Measurements from ENCODE around the gene MDM2. TPM values are rescaled to one million over a fixed set of nuclear protein-coding genes. Genes with fewer than 3 reads are reported as not detected.

MDM2 gene
- total and polyA plus RNA-seq, 4 donors: 24.9 to 155 (median 108) TPM

DNA sequence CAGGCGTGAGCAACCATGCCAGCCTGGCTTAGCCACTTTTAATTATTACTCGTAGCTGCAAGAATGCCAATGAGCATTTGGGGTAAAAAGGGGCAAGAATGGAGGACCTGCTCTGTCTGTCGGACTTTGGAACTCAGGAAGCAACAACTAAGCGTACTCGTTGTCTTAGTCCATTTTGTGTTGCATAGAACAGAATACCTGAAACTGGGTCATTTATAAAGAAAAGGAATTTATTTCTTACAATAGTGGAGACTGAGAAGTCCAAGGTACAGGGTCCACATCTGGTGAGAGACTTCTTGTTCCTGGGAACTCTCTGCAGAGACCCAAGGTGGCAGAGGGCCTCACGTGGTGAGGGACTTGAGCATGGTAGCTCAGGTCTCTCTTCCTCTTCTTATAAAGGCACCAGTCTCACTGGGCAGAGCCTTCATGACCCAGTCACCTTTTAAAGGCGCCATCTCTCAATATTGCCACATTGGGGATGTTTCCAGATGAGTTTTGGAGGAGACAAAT, 32.8 kb upstream of the MDM2 start:
- ATAC-seq (ENCODE audit: insufficient read depth, low FRiP score): no peak
- H3K9me3 ChIP-seq (ENCODE audit: control insufficient read depth in 4 of 4, insufficient read depth in 3 of 4, low read length in 3 of 4): no peaks in the 10 kb centered on the region
- peaks cover 0 to 2% (median 0%) of the 10 kb centered on the region in 5 donors for H3K4me1 ChIP-seq (ENCODE audit: control insufficient read depth in 5 of 5, insufficient read depth in 5 of 5, low read length in 5 of 5)
- H3K9ac ChIP-seq (ENCODE audit: insufficient read depth in 1 of 2, low read length in 2 of 2): no peak overlapping the region
- WGBS, 2 donors: 91 to 95% methylated on average over 7 of the region's 7 CpGs
- TF ChIP-seq, protein P1, sequence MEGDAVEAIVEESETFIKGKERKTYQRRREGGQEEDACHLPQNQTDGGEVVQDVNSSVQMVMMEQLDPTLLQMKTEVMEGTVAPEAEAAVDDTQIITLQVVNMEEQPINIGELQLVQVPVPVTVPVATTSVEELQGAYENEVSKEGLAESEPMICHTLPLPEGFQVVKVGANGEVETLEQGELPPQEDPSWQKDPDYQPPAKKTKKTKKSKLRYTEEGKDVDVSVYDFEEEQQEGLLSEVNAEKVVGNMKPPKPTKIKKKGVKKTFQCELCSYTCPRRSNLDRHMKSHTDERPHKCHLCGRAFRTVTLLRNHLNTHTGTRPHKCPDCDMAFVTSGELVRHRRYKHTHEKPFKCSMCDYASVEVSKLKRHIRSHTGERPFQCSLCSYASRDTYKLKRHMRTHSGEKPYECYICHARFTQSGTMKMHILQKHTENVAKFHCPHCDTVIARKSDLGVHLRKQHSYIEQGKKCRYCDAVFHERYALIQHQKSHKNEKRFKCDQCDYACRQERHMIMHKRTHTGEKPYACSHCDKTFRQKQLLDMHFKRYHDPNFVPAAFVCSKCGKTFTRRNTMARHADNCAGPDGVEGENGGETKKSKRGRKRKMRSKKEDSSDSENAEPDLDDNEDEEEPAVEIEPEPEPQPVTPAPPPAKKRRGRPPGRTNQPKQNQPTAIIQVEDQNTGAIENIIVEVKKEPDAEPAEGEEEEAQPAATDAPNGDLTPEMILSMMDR (IDR thresholded peaks at IDR 0.05; ENCODE audit: control extremely low read depth, extremely low read depth): no peak
- H3K27ac ChIP-seq (ENCODE audit: low read depth in 1 of 2, low read length in 1 of 2): no peak overlapping the region
- no peak for DNase-seq
- H3K4me3 ChIP-seq: no peak overlapping the region
- H3K27me3 ChIP-seq (ENCODE audit: control insufficient read depth in 3 of 3, insufficient read depth in 3 of 3, low read length in 2 of 3): no peaks in the 10 kb centered on the region
- H3K36me3 ChIP-seq (ENCODE audit: control insufficient read depth in 4 of 4, insufficient read depth in 4 of 4, low read length in 4 of 4): no peaks in the 10 kb centered on the region

GRCh38 chr12:68776976-68777610, 30.9 kb upstream of the MDM2 start:
- no peak overlapping the region for H3K27ac ChIP-seq (ENCODE audit: low read depth in 1 of 2, low read length in 1 of 2)
- peaks cover 0 to 2% (median 0%) of the 10 kb centered on the region in 5 donors for H3K4me1 ChIP-seq (ENCODE audit: control insufficient read depth in 5 of 5, insufficient read depth in 5 of 5, low read length in 5 of 5)
- no peaks in the 10 kb centered on the region for H3K36me3 ChIP-seq (ENCODE audit: control insufficient read depth in 4 of 4, insufficient read depth in 4 of 4, low read length in 4 of 4)
- DNase-seq: no peak
- H3K4me3 ChIP-seq: no peak overlapping the region
- H3K27me3 ChIP-seq (ENCODE audit: control insufficient read depth in 3 of 3, insufficient read depth in 3 of 3, low read length in 2 of 3): no peaks in the 10 kb centered on the region
- 76 to 80% methylated on average over 5 of the region's 5 CpGs for WGBS, 2 donors
- TF ChIP-seq, protein P1 (IDR thresholded peaks at IDR 0.05; ENCODE audit: control extremely low read depth, extremely low read depth): no peak
- H3K9ac ChIP-seq (ENCODE audit: insufficient read depth in 1 of 2, low read length in 2 of 2): no peak overlapping the region
- H3K9me3 ChIP-seq (ENCODE audit: control insufficient read depth in 4 of 4, insufficient read depth in 3 of 4, low read length in 3 of 4): no peaks in the 10 kb centered on the region
- ATAC-seq (ENCODE audit: insufficient read depth, low FRiP score): no peak

DNA sequence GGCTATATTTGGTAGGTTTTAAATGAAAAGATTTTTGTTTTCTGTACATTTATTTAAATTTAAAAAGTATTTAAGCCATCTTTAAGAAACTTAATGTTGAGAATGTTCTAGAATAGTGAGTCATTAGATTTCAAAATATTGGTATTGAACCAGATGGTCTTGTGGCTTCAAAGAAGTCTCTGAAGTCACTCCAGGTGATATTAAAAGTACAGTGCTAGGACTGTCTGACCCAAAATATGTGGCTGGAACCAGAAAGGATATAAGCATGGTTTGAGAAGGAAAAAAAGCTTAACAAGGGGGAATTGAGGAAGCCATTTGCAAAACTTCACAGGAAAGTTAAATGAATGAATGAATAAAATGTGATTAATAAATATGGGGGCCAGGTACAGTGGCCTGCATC, 28.7 kb upstream of the MDM2 start:
- Histone ChIP-seq H3K36me3 (ENCODE audit: control insufficient read depth in 4 of 4, insufficient read depth in 4 of 4, low read length in 4 of 4) (no peaks in the 10 kb centered on the region), H3K4me1 (ENCODE audit: control insufficient read depth in 5 of 5, insufficient read depth in 5 of 5, low read length in 5 of 5) (no peaks in the 10 kb centered on the region), H3K9ac (ENCODE audit: insufficient read depth in 1 of 2, low read length in 2 of 2) (no peak overlapping the region), H3K9me3 (ENCODE audit: control insufficient read depth in 4 of 4, insufficient read depth in 3 of 4, low read length in 3 of 4) (no peaks in the 10 kb centered on the region), H3K4me3 (no peak overlapping the region), H3K27me3 (ENCODE audit: control insufficient read depth in 3 of 3, insufficient read depth in 3 of 3, low read length in 2 of 3) (no peaks in the 10 kb centered on the region), H3K27ac (ENCODE audit: low read depth in 1 of 2, low read length in 1 of 2) (no peak overlapping the region)
- TF ChIP-seq, protein P1 (IDR thresholded peaks at IDR 0.05; ENCODE audit: control extremely low read depth, extremely low read depth): no peak
- DNase-seq (no peak), ATAC-seq (ENCODE audit: insufficient read depth, low FRiP score) (no peak)

DNA sequence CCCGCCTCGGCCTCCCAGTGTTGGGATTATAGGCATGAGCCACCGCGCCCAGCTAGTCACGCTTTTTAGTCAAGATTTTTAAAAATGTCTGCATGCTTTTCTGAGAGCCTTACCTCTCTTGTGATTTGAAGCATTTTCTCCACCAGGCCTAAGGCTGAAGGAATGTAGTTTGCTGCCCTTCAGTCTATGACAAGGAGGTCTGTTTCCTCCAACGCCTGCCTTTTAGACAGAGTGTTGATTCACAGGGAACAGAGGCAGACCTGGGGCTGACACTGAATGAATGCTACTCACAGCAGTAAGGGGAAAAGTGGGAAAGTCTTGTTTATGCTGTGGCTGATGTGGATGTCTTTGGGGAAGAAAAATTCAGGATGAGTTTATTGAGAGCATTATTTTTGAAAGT, 27.2 kb upstream of the MDM2 start:
- Histone ChIP-seq H3K27me3 (ENCODE audit: control insufficient read depth in 3 of 3, insufficient read depth in 3 of 3, low read length in 2 of 3) (no peaks in the 10 kb centered on the region), H3K9me3 (ENCODE audit: control insufficient read depth in 4 of 4, insufficient read depth in 3 of 4, low read length in 3 of 4) (no peaks in the 10 kb centered on the region), H3K36me3 (ENCODE audit: control insufficient read depth in 4 of 4, insufficient read depth in 4 of 4, low read length in 4 of 4) (no peaks in the 10 kb centered on the region), H3K27ac (ENCODE audit: low read depth in 1 of 2, low read length in 1 of 2) (no peak overlapping the region), H3K9ac (ENCODE audit: insufficient read depth in 1 of 2, low read length in 2 of 2) (no peak overlapping the region), H3K4me3 (no peak overlapping the region), H3K4me1 (ENCODE audit: control insufficient read depth in 5 of 5, insufficient read depth in 5 of 5, low read length in 5 of 5) (no peaks in the 10 kb centered on the region)
- TF ChIP-seq, protein P1 (IDR thresholded peaks at IDR 0.05; ENCODE audit: control extremely low read depth, extremely low read depth): no peak
- DNase-seq (peak; percentile 38 to 63 (median 49)), ATAC-seq (ENCODE audit: insufficient read depth, low FRiP score) (no peak)
- 79 to 81% methylated on average over 6 of the region's 6 CpGs for WGBS, 2 donors
